GM12892 (cell line): Measurements from ENCODE around the gene RP9.

Source experiments
- POLR2A ChIP-seq: IDR thresholded peaks from 2 replicates; pipeline ENCODE4 v1.6.1; 2011; ENCODE audit warnings: low read depth, low read length, control low read depth
- POLR2AphosphoS5 ChIP-seq: IDR thresholded peaks from 2 replicates; pipeline ENCODE4 v1.6.1; 2011; ENCODE audit warnings: low read depth, low read length, control low read depth
- TAF1 ChIP-seq: IDR thresholded peaks from 2 replicates; pipeline ENCODE4 v1.6.1; 2011; ENCODE audit warnings: low read depth, mild to moderate bottlenecking, control low read depth, low read length, borderline replicate concordance

DNA sequence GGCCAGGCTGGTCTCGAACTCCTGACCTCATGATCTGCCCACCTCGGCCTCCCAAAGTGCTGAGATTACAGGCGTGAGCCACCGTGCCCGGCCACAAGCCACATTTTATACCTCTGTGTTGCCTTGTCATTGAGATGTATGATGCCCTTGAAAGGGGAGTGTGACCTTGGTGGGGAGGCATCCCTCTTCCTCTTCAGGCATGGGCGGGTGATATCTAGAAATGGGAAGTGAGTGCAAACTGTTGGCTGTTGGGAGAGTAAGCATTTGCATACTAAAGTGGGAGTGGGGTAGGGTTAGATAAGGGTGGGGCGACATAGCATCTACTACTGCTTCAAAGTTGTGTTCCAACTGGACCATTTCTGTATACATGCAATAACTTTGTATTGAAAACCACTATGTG, 20.1 kb downstream of the RP9 start:
- TF ChIP-seq POLR2AphosphoS5: no peak
- no peak for TF ChIP-seq POLR2A
- TF ChIP-seq TAF1: no peak
